RWPE2 (cell line): Measurements from ENCODE around the gene RALGAPA1.

ENCODE experiments used
- ATAC-seq: fragments of 200-7000 bp; cut with Tn5 transposase; 3 replicates; pipeline ENCODE4 v1.9.1; 2021; ENCODE audit warnings: low read depth
- DNase-seq: peaks from one replicate; pipeline ENCODE4 v3.0.0-alpha.2; 2020; ENCODE audit warnings: low spot score
- H3K27ac ChIP-seq: fragments of 450-650 bp; 2 replicates; pipeline ENCODE4 v1.5.1; 2017; ENCODE audit warnings: mild to moderate bottlenecking; ENCODE audit not compliant: poor library complexity, severe bottlenecking
- H3K27me3 ChIP-seq: fragments of 250-450 bp; sonication (Bioruptor Pico); 2 replicates; pipeline ENCODE4 v1.5.1; 2021; ENCODE audit warnings: mild to moderate bottlenecking, moderate library complexity; ENCODE audit not compliant: insufficient read depth, poor library complexity, severe bottlenecking
- H3K36me3 ChIP-seq: fragments of 250-450 bp; sonication (Bioruptor Pico); 2 replicates; pipeline ENCODE4 v1.5.1; 2020; ENCODE audit warnings: low read depth, mild to moderate bottlenecking, moderate library complexity
- H3K4me1 ChIP-seq: fragments of 250-450 bp; sonication (Bioruptor Pico); 2 replicates; pipeline ENCODE4 v1.5.1; 2021; ENCODE audit warnings: mild to moderate bottlenecking, moderate library complexity; ENCODE audit not compliant: insufficient read depth, poor library complexity, severe bottlenecking
- H3K4me3 ChIP-seq: fragments of 250-450 bp; sonication (Bioruptor Pico); 2 replicates; pipeline ENCODE4 v1.5.1; 2021; ENCODE audit warnings: mild to moderate bottlenecking, moderate library complexity; ENCODE audit not compliant: severe bottlenecking
- H3K9me3 ChIP-seq: fragments of 250-450 bp; sonication (Bioruptor Pico); 2 replicates; pipeline ENCODE4 v1.5.1; 2021; ENCODE audit warnings: mild to moderate bottlenecking, moderate library complexity; ENCODE audit not compliant: severe bottlenecking
- TF ChIP-seq, protein P1 (sequence below): fragments of 450-650 bp; IDR thresholded peaks from one replicate; pipeline ENCODE4 v1.5.1; 2017; ENCODE audit warnings: mild to moderate bottlenecking, moderate library complexity; ENCODE audit not compliant: poor library complexity, severe bottlenecking

The RALGAPA1 gene

GRCh38 chr14:35531960-35532747 lies 276.9 kb downstream of the RALGAPA1 start:
- H3K9me3 ChIP-seq = no peaks in the 10 kb centered on the region
- TF ChIP-seq, protein P1, sequence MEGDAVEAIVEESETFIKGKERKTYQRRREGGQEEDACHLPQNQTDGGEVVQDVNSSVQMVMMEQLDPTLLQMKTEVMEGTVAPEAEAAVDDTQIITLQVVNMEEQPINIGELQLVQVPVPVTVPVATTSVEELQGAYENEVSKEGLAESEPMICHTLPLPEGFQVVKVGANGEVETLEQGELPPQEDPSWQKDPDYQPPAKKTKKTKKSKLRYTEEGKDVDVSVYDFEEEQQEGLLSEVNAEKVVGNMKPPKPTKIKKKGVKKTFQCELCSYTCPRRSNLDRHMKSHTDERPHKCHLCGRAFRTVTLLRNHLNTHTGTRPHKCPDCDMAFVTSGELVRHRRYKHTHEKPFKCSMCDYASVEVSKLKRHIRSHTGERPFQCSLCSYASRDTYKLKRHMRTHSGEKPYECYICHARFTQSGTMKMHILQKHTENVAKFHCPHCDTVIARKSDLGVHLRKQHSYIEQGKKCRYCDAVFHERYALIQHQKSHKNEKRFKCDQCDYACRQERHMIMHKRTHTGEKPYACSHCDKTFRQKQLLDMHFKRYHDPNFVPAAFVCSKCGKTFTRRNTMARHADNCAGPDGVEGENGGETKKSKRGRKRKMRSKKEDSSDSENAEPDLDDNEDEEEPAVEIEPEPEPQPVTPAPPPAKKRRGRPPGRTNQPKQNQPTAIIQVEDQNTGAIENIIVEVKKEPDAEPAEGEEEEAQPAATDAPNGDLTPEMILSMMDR = no peak

DNA sequence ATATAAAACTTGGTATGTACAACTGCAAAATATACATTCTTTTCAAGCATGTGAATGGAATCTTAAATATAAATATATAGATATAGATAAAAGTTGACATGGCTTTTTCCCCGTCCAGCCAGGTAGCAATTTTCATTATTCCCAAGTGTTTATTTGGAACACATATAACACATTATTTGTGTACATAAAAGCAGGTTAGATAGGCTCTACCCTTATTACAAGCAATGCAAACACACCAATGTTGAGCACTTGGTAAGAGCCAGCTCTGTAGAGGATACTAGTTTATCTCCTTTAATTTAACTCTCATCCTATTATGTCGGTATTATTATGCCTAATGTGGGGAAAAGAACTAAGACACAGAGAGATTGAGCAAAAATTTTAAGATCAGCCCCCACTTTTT lies 282.1 kb downstream of the RALGAPA1 start:
- no peaks in the 10 kb centered on the region for H3K36me3 ChIP-seq
- no peak for ATAC-seq
- no peak overlapping the region for H3K4me3 ChIP-seq
- peaks cover 56% of the 10 kb centered on the region for H3K27me3 ChIP-seq
- TF ChIP-seq, protein P1 = no peak
- DNase-seq = no peak
- H3K27ac ChIP-seq = no peak overlapping the region
- H3K9me3 ChIP-seq = no peaks in the 10 kb centered on the region
- H3K4me1 ChIP-seq = no peaks in the 10 kb centered on the region

More at GRCh38 chr14:35531960-35532747, 276.9 kb downstream of the RALGAPA1 start:
- Histone ChIP-seq H3K4me1 (no peaks in the 10 kb centered on the region), H3K4me3 (no peak overlapping the region), H3K27ac (no peak overlapping the region), H3K36me3 (no peaks in the 10 kb centered on the region), H3K27me3 (peaks cover 95% of the 10 kb centered on the region)
- no peak for ATAC-seq
- DNase-seq = no peak

GRCh38 chr14:35525695-35526094 lies 283.4 kb downstream of the RALGAPA1 start:
- H3K27ac ChIP-seq = no peak overlapping the region
- no peak for DNase-seq

GRCh38 chr14:35519986-35520385 lies 289.1 kb downstream of the RALGAPA1 start:
- Histone ChIP-seq H3K27me3 (peaks cover 44% of the 10 kb centered on the region), H3K36me3 (no peaks in the 10 kb centered on the region), H3K4me3 (no peak overlapping the region), H3K4me1 (no peaks in the 10 kb centered on the region), H3K9me3 (no peaks in the 10 kb centered on the region), H3K27ac (no peak overlapping the region)
- no peak for DNase-seq
- TF ChIP-seq, protein P1 = no peak
- ATAC-seq = no peak

More at GRCh38 chr14:35525695-35526094, 283.4 kb downstream of the RALGAPA1 start:
- H3K9me3 ChIP-seq = no peaks in the 10 kb centered on the region
- H3K36me3 ChIP-seq = no peaks in the 10 kb centered on the region
- H3K27me3 ChIP-seq = peaks cover 55% of the 10 kb centered on the region
- H3K4me3 ChIP-seq = no peak overlapping the region
- no peaks in the 10 kb centered on the region for H3K4me1 ChIP-seq
- ATAC-seq = no peak
- TF ChIP-seq, protein P1 = no peak

DNA sequence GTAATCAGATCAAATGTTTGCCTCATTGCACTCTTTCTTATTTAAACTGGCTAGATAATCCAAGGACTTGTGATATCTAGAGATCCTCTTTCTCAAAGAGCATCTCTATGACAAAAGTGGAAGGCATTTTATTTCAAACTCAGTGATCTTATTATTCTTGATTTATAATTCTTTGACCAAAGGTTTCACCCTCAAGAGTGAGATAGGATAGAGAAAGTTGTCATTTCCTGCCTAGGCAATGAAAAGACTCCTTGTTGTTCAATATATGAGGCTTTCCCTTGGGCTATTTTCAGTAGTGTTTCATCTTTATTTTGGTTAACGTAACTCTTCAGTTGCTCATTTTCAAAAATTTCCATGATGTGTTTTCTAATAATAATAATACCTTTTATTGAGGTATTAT lies 293.2 kb downstream of the RALGAPA1 start:
- Histone ChIP-seq H3K27me3 (peaks cover 29% of the 10 kb centered on the region), H3K27ac (no peak overlapping the region), H3K4me3 (no peak overlapping the region), H3K9me3 (no peaks in the 10 kb centered on the region), H3K36me3 (no peaks in the 10 kb centered on the region), H3K4me1 (no peaks in the 10 kb centered on the region)
- DNase-seq (no peak), ATAC-seq (no peak)
- TF ChIP-seq, protein P1 = no peak
